HG02678 (cell line): ENCODE results near the gene IRAG1.
A peak's percentile ranks its signal among the peaks of the same experiment; 100 is the strongest.

Experiments used
- ATAC-seq: cut with Tn5 transposase; IDR thresholded peaks from one replicate; pipeline ENCODE4 v1.9.1; 2021; ENCODE audit warnings: mild to moderate bottlenecking, moderate library complexity; ENCODE audit not compliant: unreplicated experiment

The IRAG1 gene

DNA sequence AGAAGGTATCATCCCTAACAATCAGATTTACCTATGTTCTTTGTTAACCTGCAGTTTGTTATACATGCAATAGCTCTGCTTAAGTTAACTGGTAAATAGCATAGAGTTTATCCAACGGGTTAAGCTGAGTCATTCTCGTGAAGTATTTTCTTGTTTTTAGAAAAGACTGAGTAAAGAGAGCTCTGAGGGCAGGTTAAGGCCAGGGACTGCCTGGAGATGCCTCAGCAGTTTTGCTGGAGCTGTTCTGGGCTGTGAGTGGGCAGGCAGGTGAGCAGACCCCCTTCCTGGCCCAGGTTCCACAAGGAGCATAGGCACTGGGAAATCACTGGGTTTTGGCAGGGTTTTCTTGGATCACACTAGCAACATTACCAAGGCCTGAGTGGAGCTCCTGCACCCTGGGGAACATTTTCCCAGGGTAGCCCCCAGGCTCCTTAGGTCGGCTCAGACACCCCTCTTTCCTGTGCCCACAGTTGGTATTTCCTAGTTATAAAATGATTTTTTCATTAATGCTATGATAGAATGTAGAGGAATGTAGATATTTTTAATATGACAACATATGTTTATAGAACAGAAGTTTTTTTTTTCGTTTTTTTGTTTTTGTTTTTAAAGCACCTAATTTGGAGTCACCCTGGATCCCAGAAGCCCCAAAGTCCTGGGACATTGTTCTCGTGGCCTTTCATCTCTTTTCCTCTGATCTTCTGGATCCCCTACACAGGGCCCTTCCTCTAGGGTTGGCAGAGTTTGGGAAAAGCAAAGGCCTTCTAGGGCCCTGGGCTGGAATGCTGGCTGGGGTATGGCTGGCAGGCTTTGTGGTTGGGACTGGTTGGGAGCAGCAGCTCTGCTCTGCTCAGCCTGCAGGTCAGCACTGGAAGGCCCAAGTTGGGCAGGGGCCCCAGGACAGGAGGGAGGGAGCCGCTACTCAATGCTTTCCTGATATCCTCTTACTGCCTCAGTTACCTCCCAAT, 26.7 kb downstream of the IRAG1 start:
- ATAC-seq, result no peak

DNA sequence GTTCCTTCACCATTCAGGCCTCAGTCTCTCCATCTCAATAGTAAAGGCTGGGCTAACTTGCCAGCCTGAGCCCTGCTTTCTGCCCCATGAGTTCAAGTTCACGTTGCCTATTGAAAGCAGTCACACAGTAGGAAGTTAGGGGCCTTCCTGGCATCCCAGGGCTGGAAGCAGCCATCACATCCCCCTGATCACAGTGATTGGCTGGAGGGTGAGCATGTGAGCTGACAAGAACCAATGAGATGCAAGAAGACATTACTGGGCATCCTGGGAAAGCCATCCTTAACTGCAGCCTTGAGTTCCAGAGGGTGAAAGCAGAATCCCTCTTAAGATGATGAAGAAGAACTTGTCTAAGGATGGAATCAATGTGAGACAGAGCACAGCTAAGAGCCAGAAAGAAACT, 29.1 kb downstream of the IRAG1 start:
- ATAC-seq, result no peak

DNA sequence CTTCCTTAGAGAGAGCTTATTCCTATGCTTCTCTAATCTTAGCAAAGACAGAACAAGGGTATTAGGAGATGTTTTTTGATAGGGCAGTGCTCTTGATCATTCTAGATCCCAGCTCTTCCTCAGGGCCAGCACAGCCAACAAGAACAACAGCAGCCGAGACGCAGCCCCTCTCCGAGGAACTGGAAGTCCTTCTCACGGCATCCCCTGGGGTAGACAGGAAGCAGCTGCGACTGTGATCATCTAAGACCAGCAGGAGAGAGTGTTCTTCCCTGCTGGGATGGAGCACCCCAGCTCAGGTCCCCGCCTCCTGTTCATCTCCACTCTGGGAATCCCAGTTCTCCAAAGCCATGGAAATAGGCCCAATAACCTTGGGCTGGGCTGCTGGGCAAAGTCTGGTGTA, 29.6 kb downstream of the IRAG1 start:
- ATAC-seq, result no peak

DNA sequence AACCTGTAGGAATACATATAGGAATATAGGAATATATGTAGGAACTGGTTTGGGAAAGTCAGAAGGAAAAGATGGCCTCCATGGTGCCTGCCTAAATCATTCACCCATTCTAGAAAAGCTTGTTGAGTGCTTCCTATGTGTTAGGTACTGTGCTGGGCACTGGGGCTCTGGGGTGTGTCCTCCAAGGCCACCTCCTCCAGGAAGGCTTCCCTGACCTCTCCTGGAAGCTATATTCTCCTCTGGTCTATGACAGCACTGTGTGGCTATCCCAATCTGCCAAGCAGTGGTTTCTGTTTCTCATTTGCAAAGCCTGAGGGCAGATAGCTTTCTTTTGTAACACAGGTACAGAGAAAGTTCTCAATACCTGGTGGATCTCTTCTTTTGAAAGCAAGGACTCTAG, 30.2 kb downstream of the IRAG1 start:
- no peak for ATAC-seq

DNA sequence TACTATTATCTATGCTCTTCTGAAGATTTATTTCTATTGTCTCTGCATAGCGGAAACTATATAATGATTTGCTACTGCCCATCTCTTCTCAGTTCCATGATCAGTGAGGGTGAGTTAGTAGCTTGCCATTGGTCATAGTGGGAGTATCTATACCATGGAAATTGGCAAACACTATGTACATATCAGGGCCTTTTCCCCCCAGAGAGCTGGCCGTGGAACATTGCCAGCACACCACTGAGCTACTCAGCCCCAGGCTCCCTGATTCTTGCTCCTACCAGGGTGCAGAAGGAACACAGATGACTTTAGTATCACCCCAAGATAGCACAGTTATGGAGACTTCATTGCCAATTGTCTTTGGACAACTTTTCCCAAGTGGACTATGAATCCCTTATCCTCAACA, 33.2 kb downstream of the IRAG1 start:
- no peak for ATAC-seq

DNA sequence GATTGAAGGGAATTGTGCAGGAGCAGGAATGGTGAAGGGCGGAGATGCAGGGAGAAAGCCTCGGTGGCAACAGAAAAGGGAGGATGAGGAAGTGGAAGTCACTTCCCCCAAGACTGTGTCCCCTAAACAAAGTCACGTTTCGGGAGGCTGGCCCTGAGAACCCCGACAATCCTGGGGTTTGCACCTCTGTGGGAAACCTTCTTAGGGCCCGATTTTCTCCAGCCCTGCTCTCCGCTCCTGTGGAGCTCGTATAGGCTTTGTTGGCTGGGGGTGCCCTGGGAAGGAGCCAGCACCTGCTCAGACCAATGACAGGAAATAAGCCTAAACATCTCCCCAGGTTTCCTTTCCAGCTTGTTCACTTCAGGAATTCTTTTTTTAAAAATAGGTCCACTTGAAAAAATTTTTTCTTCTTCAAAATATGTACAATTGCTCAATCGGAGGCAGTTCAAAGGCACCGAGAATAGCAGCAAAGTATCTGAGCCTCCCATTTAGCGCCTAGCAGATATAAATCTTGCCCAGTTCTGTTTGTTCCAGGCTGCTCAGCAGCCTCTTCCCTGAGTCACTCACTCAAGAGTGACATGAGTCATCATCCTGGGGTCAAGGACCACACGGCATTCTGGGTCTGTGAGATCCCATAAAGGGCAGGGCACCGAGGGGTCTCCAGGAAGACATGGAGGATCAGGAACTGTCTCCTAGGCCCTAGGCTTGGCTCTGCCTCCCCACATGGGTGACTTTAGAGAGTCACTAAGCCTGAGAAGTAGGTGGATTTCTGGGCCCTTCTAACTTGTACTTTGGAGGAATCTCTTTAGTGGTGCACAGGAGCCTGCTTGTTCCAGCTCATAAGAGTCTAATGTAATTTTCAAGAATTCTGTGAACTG, 34.0 kb downstream of the IRAG1 start:
- no peak for ATAC-seq

DNA sequence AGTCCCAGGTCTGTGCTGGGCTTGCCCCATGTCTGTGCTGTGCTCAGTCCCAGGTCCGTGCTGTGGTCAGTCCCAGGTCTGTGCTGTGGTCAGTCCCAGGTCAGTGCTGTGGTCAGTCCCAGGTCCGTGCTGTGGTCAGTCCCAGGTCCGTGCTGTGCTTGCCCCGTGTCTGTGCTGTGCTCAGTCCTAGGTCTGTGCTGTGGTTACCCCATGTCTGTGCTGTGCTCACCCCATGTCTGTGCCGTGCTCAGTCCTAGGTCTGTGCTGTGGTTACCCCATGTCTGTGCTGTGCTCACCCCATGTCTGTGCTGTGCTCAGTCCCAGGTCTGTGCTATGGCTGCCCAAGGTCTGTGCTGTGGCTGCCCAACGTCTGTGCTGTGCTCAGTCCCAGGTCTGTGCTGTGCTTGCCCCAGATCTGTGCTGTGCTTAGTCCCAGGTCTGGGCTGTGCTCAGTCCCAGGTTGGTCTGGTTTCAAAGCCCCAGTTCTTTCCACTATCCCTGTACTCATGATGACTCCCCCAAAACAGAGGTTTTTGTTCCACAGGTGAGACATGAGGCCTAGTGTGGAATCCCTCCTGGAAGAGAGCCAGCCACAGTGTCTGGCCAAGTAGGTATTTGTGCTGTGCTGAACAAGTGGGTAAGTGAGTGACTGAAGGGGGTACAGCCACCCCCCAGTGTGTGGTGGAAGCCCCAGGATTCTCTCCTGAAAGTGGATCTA, 34.8 kb downstream of the IRAG1 start:
- no peak for ATAC-seq

DNA sequence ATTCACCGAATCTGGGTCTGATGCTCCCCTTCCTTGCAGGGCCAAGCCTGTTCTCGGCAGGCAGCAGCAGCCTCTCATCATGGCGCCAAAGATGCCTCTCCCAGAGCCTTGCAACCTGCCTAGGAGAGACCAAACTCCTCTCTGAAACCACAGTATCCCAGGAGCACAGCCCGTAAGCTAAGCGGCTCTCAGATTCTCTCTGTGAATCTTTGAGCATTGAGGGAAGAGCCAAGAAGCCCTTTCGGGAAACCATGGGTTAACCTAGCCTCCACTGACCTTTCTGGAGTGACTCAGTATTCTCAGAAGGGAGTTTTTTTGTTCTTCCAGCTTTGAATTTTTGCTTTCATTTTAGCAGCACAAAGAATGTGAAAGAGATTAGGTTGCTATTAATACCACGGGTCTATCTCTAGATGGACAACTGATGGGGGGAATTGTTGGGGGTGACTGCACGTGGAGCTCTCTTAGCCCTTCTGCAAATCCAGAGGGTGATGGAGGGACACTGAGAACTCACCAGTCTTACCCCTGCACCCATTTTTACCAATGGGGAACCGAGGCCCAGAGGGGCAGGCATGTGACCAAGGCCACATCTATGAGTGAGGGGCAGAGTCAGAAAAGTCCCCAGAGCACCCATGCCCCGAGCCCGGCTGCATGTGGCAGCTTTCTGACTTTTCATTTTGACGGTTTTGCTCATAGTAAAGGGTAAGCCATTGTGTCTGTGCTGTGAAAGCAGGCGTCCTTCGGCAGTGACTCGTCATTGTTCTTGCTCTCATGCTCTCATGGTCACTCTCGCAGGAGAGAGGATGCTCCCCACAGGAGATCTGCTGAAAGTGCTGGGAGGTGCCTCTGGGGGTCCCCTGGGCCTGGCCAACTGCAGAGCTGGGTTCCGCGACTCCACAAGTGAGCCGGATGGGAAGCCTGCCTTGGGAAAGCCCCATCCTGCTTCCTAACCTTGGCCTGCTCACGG, 36.0 kb downstream of the IRAG1 start:
- ATAC-seq, result peak; percentile 59

DNA sequence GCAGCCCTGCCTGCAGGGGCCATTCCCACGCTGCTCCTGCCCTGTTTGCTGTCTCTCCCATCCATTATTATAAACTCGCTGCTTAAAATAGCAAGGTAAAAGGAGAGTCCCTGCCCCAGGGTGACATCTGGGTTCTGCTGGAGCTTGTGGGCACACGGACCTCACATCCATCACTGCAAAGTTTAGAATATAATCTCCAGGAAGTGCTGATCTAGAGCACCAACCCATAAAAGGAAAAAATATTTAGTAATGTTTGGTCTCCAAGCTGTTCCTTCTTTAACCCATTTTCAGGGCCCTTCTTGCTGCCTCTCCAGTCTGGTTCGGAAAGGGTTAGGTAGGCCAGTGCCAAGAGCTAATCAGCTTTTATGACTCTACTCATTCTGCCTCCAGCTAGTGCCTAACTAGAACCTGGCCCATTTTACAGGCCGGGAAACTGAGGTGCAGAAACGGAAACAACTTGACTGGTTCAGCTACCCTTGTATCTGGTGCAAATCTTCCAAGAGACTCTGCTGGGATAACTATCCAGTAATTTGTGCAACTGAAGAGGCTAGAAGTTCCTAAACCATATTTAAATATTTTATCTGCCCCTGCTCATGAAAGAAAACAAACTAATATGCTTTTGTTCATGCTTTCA, 37.5 kb downstream of the IRAG1 start:
- ATAC-seq, result no peak

DNA sequence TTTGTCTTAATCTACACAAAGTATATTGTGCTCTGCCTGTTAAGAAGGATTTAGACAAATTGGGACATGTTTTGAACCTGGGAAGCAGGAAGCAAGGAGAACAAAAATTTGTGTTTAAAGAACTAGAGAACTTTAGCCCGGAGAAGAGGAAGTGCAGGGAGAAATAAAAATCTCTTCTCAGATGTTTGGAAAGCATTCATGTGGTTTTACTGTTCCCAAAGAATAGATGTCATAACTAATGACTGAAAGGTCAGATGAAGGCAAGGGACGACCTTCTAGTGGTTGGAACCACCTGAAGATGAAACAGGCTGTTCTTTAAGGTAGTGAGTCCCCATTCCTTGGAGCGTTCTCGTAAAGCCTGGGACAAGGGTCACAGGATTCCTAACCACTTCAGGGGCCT, 38.3 kb downstream of the IRAG1 start:
- ATAC-seq, result no peak

DNA sequence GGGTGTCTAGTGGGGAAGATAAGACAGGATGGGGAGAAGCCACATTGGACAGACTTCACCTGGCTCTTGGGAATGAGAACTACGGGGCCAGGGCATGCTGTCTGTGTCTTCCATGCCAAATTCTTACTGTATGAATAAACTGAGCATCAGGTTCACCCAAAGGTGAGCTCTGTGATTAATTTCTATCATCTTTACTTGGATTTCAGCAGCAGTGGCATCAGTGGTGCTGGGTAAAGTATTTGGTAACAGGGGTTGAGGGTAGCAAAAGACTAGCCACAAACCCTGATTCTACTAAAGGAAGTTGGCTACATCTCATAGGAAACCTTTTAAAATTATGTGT, 38.8 kb downstream of the IRAG1 start:
- ATAC-seq, result no peak

DNA sequence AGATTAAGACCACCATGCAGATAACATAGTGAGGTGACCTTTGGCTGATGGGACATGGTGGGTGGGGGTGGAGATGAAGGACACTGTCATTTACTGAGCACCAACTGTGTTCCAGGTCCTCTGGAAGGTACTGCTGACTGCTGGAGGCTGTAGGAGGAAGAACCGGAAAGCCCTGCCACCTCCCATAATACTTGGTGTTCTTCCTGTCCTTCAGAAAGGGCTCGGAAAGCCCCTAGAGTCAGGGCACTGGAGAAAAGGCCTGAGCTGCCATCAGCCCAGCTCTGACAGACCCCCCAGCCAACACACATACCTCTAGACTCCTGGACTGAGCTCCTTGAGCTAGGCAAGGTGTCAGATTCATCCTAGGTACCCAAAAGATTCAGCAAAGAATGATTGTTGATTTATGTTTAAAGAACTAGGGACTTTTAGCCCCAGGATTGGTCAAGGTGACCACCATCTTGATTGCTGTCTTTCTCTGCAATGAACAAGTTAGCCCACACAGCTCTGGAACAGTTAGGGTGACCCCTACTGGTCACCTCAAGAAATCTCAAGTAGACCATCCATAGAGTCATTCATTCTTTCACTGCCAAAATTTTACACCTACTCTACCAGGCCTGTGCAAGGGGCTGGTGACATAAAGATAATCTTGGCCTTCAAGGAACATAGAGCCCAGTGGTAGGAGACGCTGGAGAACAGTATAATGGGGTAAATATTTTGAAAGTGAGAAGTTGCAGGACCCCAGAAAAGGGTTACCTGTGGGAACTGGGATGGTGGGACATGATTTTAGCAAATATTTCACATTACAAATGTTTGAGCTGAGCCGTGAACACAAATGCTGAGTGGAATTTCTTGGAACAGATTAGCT, 39.4 kb downstream of the IRAG1 start:
- peak; percentile 49 for ATAC-seq

DNA sequence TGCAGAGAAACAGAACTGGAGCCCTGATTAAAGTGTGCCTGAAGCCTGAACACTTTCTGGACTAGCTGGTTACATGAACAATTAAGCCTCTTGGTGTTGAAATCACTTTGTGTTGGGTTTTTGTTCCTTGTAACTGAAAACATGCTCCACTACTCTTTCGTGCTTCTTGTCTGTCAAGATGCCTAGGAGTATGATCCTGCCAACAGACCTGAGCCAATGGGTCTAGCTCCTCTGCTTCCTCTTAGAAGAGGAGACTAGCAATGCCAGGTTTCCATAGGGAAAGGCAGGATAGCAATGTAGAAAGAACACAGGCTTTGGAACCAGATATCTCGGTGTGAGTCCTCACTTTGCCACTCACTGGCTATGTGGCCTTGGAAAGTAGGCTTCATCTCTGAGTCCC, 40.3 kb downstream of the IRAG1 start:
- no peak for ATAC-seq

DNA sequence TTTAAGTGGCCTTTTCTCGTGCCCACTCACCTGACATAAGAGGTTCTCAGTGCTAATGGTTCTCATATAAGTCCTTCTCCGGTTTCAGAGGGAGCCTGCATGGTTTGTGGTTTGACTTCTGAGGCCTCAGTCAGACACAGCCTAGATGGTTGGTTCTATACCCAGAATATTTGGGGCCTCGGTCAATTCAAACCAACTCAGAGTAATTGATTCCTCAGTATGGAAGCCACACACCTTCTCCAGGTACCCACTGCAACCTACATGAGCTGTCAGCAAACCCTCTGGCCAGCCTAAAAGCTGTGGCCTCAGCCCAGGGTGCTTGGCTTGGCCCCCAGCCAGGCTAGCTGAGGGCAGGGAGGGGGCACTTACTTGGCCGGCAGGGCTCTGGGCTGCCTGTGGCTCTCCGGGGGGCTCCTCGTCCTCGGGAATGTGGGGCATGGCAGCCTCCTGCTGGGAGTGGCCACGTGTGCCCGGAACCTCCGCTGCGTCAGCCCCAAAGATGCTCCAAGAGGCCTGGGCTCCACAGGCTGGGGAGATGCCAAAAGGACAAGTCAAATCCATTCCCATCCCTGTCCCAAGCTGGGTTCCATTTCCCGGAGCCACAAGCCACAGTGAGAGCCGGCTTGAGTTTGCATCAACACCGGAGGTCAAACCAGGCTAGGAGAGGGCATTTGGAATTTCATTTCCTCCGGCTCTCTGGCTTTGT, 41.7 kb downstream of the IRAG1 start:
- ATAC-seq, result no peak

DNA sequence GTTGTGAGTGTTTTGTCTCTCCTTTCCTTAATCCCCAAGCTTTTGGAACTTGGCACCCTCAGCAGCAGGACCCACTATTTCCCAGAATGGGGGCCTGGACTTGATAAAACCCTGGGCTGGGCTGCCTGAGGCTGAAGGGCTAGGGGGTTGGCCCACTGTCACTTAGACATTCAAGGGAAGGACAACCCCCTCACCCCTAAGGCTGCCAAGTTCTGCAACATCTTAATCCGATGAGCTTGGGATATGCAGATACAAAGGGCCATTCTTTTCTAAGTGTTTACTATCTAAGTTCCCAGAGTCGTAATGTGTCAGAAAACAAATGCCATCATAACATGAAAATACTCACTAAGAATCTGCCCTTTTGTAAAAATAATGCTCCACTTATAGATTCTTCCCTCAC, 42.9 kb downstream of the IRAG1 start:
- no peak for ATAC-seq

DNA sequence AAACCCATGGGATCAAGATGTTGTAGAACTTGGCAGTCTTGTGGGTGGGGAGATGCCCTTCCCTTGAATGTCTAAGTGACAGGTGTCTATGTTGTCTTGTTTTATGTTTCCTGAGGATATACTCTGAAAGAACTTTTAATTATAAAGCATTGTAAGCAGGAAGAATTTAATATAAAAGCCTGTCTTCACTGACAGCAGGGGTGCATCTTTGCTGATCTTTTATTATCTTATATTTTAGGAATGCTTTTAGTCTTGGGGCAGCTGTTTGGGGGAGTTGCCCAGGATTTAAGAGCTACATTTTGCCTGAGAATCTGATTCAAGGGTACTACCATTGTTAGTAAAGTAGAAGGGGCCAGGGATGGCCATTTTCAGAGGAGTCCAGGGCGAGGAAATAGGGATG, 43.4 kb downstream of the IRAG1 start:
- no peak for ATAC-seq

DNA sequence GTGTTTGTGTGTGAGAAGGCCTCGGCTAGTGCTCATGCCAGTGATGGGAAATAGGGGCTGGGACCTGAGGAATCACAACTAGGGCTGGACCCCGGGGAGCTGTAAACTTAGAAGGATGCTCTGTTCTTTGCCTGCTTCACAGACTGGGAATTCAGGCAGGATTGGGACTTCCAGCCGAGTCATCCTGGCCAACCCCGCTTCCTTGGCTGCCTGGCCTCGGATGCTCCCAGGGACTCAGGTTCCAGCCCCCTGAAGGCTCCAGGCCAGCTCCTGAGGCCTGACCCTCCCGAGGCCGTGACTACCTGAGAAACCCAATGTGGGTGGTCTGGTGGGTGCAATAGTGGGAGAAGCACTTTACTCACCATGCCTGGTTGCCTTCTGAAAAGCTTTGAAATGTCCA, 44.7 kb downstream of the IRAG1 start:
- no peak for ATAC-seq

DNA sequence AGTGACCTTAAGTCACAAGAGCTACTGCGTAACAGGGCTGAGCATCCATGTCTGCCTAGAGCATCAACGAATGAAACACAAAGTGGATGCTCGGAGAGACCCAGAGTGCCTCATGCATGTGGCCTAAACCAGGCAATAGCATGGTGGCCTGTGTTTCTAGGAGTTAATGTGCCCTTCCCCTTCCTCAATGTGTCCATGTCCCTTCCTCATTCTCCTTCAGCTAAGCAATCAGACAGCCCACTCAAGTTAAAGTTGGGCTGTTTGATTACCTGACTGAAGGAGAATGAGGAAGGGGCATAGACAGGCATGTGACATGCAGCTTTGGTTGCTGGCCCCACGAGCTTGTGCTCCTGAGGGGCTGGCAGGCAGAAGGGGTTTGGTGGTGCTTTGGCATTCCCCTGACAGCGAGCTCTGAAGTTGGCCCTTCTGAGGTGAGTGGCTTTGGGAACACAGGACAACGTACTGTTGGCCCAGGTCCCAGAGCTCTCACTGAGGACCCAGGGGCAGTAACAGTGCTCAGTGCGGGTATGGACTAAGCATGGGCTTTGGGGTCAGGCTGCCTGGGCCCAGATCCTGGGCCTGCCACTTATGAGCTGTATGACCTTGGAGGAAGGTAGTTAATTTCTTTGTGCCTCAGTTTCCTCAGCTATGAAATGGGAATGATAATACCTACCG, 46.7 kb downstream of the IRAG1 start:
- ATAC-seq, result no peak
